Lower lobe of right lung (tissue), 2 donors: ENCODE measurements around the gene LRRC42. TPM values are rescaled to one million over a fixed set of nuclear protein-coding genes. Genes with fewer than 3 reads are reported as not detected.

Experiments used
- ATAC-seq, 2 donors: fragments of 200-7000 bp; cut with Tn5 transposase; one replicate each; pipeline ENCODE4 v1.9.1; 2020 to 2022; ENCODE audit warnings: mild to moderate bottlenecking in 2 of 2, moderate library complexity in 2 of 2
- DNase-seq: peaks from one replicate; pipeline ENCODE4 v3.0.0-alpha.2; 2020
- H3K27ac ChIP-seq: fragments of 200-600 bp; one replicate; pipeline ENCODE4 v1.8.0; 2022
- H3K27me3 ChIP-seq: fragments of 200-600 bp; one replicate; pipeline ENCODE4 v1.8.0; 2022; ENCODE audit warnings: low read depth
- H3K36me3 ChIP-seq: fragments of 200-600 bp; one replicate; pipeline ENCODE4 v1.8.0; 2022; ENCODE audit warnings: mild to moderate bottlenecking
- H3K4me1 ChIP-seq: fragments of 200-600 bp; one replicate; pipeline ENCODE4 v1.8.0; 2022
- H3K4me3 ChIP-seq: fragments of 200-600 bp; one replicate; pipeline ENCODE4 v1.8.0; 2022; ENCODE audit warnings: mild to moderate bottlenecking
- H3K9me3 ChIP-seq: fragments of 200-600 bp; one replicate; pipeline ENCODE4 v1.8.0; 2022
- intact Hi-C: fragments of 100-400 bp; cut with DNase I; formaldehyde crosslinking; loops from one replicate; pipeline ENCODE4 v1.11.0; 2022
- total RNA-seq: library from RNA; stranded (reverse); fragmentation: NEBNext Ultra II Directional; extraction: Animal tissue kit (Norgen Biotek cat#: 25700); gene quantifications from one replicate; pipeline ENCODE4 v1.2.1, GENCODE V29; 2021
- TF ChIP-seq, protein P1 (sequence below): fragments of 200-600 bp; IDR thresholded peaks from one replicate; pipeline ENCODE4 v1.8.0; 2022; ENCODE audit warnings: antibody characterized with exemption, mild to moderate bottlenecking
- donor health status: DM: no; HTN: yes; CAD: no; lungs with severe emphysema.

LRRC42 gene
- total RNA-seq, 1 donor from 2014 or later, result 16.5 TPM

- H3K27ac ChIP-seq, result no peak overlapping the region
- H3K9me3 ChIP-seq, result no peaks in the 10 kb centered on the region
- intact Hi-C loops, result no loop called here
- peaks cover 29% of the 10 kb centered on the region for H3K36me3 ChIP-seq
- TF ChIP-seq, protein P1, sequence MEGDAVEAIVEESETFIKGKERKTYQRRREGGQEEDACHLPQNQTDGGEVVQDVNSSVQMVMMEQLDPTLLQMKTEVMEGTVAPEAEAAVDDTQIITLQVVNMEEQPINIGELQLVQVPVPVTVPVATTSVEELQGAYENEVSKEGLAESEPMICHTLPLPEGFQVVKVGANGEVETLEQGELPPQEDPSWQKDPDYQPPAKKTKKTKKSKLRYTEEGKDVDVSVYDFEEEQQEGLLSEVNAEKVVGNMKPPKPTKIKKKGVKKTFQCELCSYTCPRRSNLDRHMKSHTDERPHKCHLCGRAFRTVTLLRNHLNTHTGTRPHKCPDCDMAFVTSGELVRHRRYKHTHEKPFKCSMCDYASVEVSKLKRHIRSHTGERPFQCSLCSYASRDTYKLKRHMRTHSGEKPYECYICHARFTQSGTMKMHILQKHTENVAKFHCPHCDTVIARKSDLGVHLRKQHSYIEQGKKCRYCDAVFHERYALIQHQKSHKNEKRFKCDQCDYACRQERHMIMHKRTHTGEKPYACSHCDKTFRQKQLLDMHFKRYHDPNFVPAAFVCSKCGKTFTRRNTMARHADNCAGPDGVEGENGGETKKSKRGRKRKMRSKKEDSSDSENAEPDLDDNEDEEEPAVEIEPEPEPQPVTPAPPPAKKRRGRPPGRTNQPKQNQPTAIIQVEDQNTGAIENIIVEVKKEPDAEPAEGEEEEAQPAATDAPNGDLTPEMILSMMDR, result no peak
- no peak for ATAC-seq
- no peak overlapping the region for H3K4me3 ChIP-seq
- H3K4me1 ChIP-seq, result no peaks in the 10 kb centered on the region
- no peak for DNase-seq
- no peaks in the 10 kb centered on the region for H3K27me3 ChIP-seq
Observed at GRCh38 chr1:53930932-53931331, 15.2 kb upstream of the LRRC42 start.

GRCh38 chr1:53931523-53931922 is 14.6 kb upstream of the LRRC42 start:
- Histone ChIP-seq H3K36me3 (peaks cover 34% of the 10 kb centered on the region), H3K4me3 (no peak overlapping the region), H3K9me3 (no peaks in the 10 kb centered on the region), H3K27me3 (no peaks in the 10 kb centered on the region), H3K27ac (no peak overlapping the region), H3K4me1 (no peaks in the 10 kb centered on the region)
- TF ChIP-seq, protein P1, result no peak
- no peak for ATAC-seq
- intact Hi-C loops, result no loop called here
- no peak for DNase-seq

DNA sequence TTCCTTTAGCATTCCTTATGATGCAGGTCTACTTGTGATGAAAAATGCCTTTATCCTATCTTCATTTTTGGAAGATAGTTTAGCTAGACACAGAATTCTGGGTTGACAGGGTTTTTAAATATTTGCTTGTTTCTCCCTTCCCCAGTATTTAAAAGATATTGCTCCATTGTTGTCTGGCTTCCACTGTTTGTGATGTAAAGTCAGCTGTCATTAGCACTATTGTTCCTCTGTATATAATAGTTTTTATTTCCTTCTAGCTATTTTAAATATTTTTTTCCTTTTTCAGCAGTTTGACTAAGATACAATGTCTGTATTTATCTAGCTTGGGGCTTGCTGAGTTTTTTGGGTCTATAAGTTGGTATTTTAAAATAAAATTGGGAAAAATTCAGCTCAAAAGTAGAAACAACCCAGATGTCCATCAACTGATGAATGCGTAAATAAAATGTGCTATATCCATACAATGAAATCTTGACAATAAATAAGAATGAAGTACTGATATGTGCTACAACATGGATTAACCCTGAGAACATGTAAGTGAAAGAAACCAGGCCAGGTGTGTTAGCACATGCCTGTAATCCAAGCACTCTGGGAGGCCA is 11.9 kb upstream of the LRRC42 start:
- Histone ChIP-seq H3K4me3 (no peak overlapping the region), H3K9me3 (no peaks in the 10 kb centered on the region), H3K4me1 (no peaks in the 10 kb centered on the region), H3K36me3 (peaks cover 12% of the 10 kb centered on the region), H3K27me3 (no peaks in the 10 kb centered on the region), H3K27ac (no peak overlapping the region)
- TF ChIP-seq, protein P1, result no peak
- ATAC-seq (no peak), DNase-seq (no peak)
- intact Hi-C loops, result no loop called here

- Histone ChIP-seq H3K36me3 (peaks cover 8% of the 10 kb centered on the region), H3K4me1 (no peaks in the 10 kb centered on the region), H3K9me3 (no peaks in the 10 kb centered on the region), H3K27me3 (no peaks in the 10 kb centered on the region), H3K27ac (no peak overlapping the region), H3K4me3 (no peak overlapping the region)
- no peak for ATAC-seq
- DNase-seq, result no peak
- intact Hi-C loops, result no loop called here
- TF ChIP-seq, protein P1, result no peak
Observed at GRCh38 chr1:53936430-53936829, 9.7 kb upstream of the LRRC42 start.

DNA sequence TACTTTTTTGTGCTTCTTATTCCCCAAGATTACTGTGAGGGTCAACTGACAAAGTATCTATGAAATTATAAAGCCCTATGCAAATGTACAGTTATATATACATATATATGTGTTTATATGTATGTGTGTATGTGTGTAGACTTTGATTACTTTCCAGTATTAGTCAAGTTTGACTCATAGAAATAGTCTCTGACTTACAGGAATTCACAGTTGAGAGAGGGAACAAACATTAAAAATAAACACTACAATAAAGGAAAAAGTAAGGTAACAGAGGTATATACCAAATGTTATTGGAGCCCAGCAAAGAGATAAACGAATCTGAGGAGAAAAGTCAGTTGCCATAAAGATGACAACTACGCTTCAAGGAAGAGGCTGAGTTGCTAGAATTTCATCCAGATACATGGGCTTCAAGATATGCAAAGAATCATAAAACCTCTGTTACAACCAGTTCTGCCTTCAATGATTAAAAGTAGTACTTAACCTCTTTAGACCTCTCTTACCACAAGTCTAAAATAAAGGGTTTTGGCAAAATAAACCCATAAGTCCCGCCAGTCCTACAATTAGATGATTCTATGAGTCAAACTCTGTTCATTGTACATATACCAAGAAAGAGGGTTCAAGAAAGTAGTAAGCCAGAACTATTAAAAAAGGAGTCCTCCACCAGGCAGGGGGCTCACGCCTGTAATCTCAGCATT is 7.9 kb upstream of the LRRC42 start:
- H3K4me1 ChIP-seq, result no peaks in the 10 kb centered on the region
- H3K36me3 ChIP-seq, result peaks cover 8% of the 10 kb centered on the region
- no peak for ATAC-seq
- intact Hi-C loops, result no loop called here
- H3K27ac ChIP-seq, result no peak overlapping the region
- no peak overlapping the region for H3K4me3 ChIP-seq
- no peaks in the 10 kb centered on the region for H3K9me3 ChIP-seq
- no peak for DNase-seq
- TF ChIP-seq, protein P1, result no peak
- H3K27me3 ChIP-seq, result no peaks in the 10 kb centered on the region
